ENCODE data around the gene FUT9.

The FUT9 gene

GRCh38 chr6:96073555-96073954 lies 57.8 kb downstream of the FUT9 start:
- no peak for DNase-seq (ENCODE audit: low read depth)

- DNase-seq (ENCODE audit: low read depth) = no peak
Measured at GRCh38 chr6:96074006-96074405, 58.2 kb downstream of the FUT9 start.

GRCh38 chr6:96075826-96076225 lies 60.1 kb downstream of the FUT9 start:
- DNase-seq (ENCODE audit: low read depth) = no peak

GRCh38 chr6:96086745-96087144 lies 71.0 kb downstream of the FUT9 start:
- DNase-seq (ENCODE audit: low read depth) = no peak

DNA sequence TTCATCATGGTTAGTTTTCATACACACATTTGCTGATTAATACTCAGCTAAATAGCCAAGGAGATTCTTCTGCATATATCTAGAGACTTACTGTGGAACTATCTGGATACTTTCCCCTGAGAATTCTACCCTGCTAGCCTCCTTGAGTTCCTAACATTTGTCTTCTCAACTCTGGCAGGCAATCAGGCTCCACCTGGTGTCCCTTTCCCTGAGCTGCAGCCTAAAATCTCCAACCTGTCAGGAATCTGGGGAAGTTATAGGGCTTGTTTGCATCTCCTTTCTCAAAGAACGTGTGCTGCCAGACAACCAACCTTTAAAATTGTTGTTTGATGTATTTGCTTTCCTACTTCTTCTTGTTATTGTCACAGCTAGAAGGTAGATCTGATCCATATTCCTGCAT lies 73.4 kb downstream of the FUT9 start:
- no peak for DNase-seq (ENCODE audit: low read depth)

- no peak for DNase-seq (ENCODE audit: low read depth)
Measured at GRCh38 chr6:96094077-96094476, 78.3 kb downstream of the FUT9 start.

- no peak for DNase-seq (ENCODE audit: low read depth)
Measured at GRCh38 chr6:96099069-96099468, 83.3 kb downstream of the FUT9 start.

DNA sequence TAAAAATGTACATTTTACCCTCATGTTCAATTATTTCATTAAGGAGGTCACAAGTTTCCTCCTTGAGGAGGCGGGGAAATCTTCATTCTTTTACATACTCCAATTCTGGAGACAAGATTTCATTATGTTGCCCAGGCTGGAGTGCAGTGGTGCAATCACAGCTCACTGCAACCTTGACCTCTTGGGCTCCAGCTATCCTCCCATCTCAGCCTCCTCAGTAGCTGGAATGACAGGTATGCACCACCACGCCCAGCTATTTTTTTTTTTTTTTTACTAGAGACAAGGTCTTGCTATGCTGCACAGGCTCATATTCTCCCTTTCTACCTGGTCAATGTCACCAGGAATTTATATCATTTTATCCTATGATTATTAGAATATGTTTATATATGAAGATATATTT lies 85.8 kb downstream of the FUT9 start:
- no peak for DNase-seq (ENCODE audit: low read depth)

DNA sequence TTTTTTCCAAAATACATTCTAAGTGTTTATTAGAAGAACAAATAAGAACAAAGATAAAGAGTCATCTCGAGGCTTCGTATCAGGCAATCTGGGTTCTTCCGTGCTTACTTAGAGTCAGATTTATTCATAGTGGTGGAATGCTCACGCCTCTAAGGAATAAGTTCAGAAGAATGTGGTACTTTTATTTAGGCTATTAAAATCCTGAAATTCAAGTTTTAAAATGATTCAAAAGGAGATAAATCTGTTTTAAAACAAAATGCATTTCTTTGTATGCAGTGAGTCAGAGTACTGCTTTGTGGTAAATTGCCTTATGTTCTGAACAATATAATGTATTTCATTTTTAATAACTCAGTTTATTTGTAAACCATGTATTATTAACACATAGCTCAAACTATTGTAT lies 89.1 kb downstream of the FUT9 start:
- no peak for DNase-seq (ENCODE audit: low read depth)

GRCh38 chr6:96110878-96111277 lies 95.1 kb downstream of the FUT9 start:
- no peak for DNase-seq (ENCODE audit: low read depth)

DNA sequence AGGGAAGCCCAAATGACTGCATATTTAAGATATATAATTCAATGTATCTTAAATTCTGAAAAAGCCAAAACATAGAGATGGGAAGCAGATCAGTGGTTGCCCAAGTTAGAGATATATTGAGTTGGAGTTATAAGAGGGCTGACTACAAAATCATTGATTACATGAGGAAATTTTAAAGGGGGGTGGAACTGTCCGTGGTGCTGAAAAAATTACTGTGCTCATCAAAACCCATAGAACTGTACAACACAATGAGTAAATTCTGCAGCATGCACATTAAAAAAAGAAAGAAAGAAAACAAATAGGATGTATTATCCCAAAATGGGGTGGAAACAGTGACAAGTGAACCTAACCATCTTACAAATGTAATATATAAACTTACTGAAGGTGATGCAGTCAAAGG lies 100.9 kb downstream of the FUT9 start:
- no peak for DNase-seq (ENCODE audit: low read depth)

GRCh38 chr6:96124778-96125177 lies 109.0 kb downstream of the FUT9 start:
- DNase-seq (ENCODE audit: low read depth) = no peak

- no peak for DNase-seq (ENCODE audit: low read depth)
Measured at GRCh38 chr6:96138406-96138805, 122.6 kb downstream of the FUT9 start.

GRCh38 chr6:96142142-96142541 lies 126.4 kb downstream of the FUT9 start:
- DNase-seq (ENCODE audit: low read depth) = no peak

DNA sequence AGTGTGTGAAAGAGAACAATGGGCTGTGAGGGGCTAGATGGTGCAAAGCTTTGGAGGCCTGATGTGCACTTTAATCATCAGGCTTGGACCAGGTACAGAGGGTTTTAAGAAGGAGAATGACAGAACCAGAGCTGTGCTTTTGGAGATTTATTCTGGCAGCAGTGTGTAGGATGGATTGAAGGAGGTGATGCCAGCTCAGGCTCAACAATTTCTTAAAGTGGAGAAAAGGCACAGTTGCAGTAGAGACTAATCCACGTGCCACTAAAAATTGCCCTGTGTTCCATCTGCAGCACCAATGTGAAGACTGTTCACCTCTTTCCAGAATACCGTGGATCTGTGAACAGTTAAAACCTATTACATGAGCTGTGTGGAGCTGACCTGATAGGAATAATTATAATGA lies 134.7 kb downstream of the FUT9 start:
- no peak for DNase-seq (ENCODE audit: low read depth)

GRCh38 chr6:96151707-96152106 lies 135.9 kb downstream of the FUT9 start:
- DNase-seq (ENCODE audit: low read depth) = no peak

DNA sequence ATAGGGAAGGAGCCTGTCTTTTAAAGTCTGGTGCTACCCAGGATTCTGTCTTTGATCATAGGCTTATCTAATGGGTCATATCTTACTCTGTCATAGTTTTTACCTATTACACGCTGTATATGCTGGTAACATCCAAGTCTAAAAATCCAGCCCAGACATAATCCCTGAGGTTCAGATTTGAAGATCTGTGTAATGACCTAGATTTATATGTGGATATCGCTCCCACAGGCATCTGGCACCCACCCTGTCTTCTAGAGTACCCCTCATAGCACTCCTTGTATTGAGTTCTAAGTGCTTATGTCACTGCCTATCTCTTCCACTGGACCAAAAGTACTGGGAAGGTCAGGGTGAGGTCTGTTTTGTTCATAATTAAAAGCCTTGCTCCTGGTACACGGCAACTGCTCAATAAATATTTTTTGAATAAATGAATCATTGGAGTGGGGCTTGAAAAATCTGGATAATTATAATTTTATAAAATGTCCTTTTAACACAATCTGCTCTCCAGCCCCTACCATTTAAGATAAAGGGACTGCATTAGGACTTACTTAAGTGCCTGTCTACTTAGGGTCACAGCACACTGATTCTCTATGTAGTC lies 136.4 kb downstream of the FUT9 start:
- no peak for DNase-seq (ENCODE audit: low read depth)

DNA sequence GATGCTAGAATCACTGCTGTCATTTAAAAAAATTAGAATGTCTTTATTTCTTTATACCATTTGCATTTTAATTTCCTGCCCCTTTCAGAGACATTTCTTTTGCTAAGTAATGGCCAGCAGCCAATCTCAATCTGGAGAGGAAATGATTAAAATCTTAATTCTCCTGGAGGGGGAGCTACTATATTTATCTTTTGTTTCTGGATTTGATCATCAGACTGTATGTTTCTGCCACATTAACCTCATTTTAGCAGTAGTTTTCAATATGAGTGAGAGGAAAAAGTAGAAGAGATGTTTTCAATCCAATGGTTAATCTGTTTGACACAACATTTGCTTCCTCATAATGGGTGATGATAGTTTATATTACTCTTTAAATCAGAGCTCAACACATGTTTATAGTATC lies 138.0 kb downstream of the FUT9 start:
- DNase-seq (ENCODE audit: low read depth) = no peak

DNA sequence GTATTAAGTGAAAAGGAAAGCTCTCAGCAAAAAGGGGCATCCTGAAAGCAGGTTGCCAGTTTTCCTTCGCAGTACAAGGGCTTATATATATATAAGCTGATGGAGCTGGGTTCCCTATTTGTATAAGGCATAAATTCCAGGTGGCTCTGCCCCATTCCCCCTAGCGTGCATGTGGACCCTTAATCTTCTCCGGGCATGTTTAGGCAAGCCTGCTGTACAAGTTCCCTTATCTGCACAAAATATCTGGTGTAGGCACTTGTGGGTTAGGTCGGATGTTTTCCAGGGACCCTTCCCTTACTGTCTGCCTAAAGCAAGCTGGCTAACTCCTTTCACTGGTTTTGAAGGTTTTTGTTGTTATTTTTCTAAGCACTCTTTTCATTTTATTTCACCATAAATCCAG lies 140.7 kb downstream of the FUT9 start:
- no peak for DNase-seq (ENCODE audit: low read depth)

- no peak for DNase-seq (ENCODE audit: low read depth)
Measured at GRCh38 chr6:96157018-96157565, 141.3 kb downstream of the FUT9 start.

DNA sequence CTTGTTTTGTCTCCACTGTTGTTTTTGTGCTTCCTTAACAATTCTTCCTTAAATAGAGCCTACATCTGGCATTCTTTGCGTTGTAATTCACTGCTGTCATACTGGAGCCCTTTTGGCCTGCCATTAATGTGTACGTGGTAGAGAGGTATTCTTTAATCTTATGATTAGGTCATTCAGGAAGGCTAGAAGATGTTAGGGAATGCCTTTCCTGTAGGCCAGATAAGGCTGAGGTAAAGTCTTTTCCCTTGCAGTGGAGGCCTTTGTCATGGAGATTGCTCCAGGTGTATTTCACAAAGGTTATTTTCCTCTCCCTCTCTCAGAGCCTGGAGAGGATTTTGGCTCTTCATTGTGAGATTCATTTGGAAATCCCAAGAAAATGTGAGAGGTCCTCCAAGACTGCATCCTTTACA lies 146.9 kb downstream of the FUT9 start:
- no peak for DNase-seq (ENCODE audit: low read depth)

- DNase-seq (ENCODE audit: low read depth) = no peak
Measured at GRCh38 chr6:96164802-96165201, 149.0 kb downstream of the FUT9 start.

DNA sequence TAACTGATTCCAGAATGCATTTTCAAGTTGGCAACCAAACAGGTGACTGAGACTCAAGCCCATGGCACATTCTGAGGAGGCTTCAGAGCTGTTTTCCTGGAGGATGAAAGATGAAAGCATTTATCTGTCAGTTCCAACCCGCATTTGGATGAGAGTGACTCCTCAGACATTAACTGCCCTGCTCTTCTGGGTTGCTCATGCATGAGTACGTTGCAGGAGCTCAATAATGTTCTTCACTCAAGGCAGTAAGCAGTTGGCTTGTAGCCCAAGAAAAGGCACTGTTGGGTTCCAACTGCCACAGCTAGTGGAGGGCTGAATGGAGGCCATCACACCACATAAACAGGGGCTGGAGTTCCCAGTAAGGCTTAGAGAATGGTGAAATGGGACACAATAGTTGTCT lies 155.3 kb downstream of the FUT9 start:
- DNase-seq (ENCODE audit: low read depth) = no peak

DNA sequence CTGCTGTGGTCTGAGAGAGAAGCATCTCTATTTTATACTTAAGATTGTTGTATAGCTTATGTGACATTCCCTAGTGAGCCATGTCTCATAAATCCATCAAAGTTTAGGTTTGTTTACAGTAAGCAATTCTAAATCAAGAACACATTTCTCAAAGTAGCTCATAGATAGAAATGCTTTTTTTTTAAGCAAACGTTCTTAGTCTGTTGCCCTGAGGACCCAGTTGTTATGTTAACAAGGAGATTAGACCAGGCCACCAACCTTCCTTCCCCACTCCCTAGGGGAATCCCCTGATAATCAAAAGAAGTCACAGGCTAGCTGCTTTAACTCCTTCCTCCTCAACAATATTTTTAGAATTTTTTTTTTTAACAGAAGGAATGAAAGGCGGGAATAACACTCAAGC lies 169.0 kb downstream of the FUT9 start:
- DNase-seq (ENCODE audit: low read depth) = no peak

- DNase-seq (ENCODE audit: low read depth) = no peak
Measured at GRCh38 chr6:96186094-96186493, 170.3 kb downstream of the FUT9 start.
